Smooth muscle cell (in vitro differentiated cells): ENCODE results near the gene BRI3BP. TPM values are rescaled to one million over a fixed set of nuclear protein-coding genes. Genes with fewer than 3 reads are reported as not detected.

Experiments
- DNase-seq: peaks from one replicate; lab custom pipeline; 2025; ENCODE audit not compliant: unreplicated experiment; lab: John Stamatoyannopoulos, UW
- H2AFZ ChIP-seq: fragments of 200-600 bp; sonication (generic); 2 replicates; pipeline ENCODE4 v1.6.0; 2016; ENCODE audit warnings: antibody characterized with exemption, low read depth, mild to moderate bottlenecking
- H3F3A ChIP-seq: fragments of 200-600 bp; sonication (generic); 2 replicates; pipeline ENCODE4 v1.6.0; 2017; ENCODE audit warnings: antibody characterized with exemption, low read depth
- H3K27ac ChIP-seq: fragments of 200-600 bp; sonication (generic); 2 replicates; pipeline ENCODE4 v1.5.1; 2016; ENCODE audit warnings: low read depth, mild to moderate bottlenecking
- H3K27me3 ChIP-seq: fragments of 200-600 bp; sonication (generic); 2 replicates; pipeline ENCODE4 v1.6.1; 2016; ENCODE audit warnings: low read depth, mild to moderate bottlenecking
- H3K36me3 ChIP-seq: fragments of 200-600 bp; sonication (generic); 2 replicates; pipeline ENCODE4 v1.5.1; 2016; ENCODE audit warnings: low read depth
- H3K4me1 ChIP-seq: fragments of 200-600 bp; sonication (generic); 2 replicates; pipeline ENCODE4 v1.5.1; 2016; ENCODE audit warnings: low read depth
- H3K4me2 ChIP-seq: fragments of 200-600 bp; sonication (generic); 2 replicates; pipeline ENCODE4 v1.6.0; 2016; ENCODE audit warnings: mild to moderate bottlenecking
- H3K4me3 ChIP-seq: fragments of 200-600 bp; sonication (generic); 2 replicates; pipeline ENCODE4 v1.5.1; 2016; ENCODE audit warnings: mild to moderate bottlenecking
- H3K79me2 ChIP-seq: fragments of 200-600 bp; sonication (generic); 2 replicates; pipeline ENCODE4 v1.6.0; 2016; ENCODE audit warnings: low read depth, mild to moderate bottlenecking
- H3K9ac ChIP-seq: fragments of 200-600 bp; sonication (generic); 2 replicates; pipeline ENCODE4 v1.6.0; 2016; ENCODE audit warnings: low read depth
- H3K9me3 ChIP-seq: fragments of 200-600 bp; sonication (generic); replicated peaks from 2 replicates; pipeline ENCODE4 v1.5.1; 2016; ENCODE audit warnings: low read depth
- H4K20me1 ChIP-seq: fragments of 200-600 bp; sonication (generic); 2 replicates; pipeline ENCODE4 v1.6.0; 2016; ENCODE audit warnings: low read depth
- CTCF ChIP-seq: fragments of 200-600 bp; sonication (generic); IDR thresholded peaks from 2 replicates; pipeline ENCODE4 v1.5.1; 2017; ENCODE audit warnings: borderline replicate concordance, mild to moderate bottlenecking, antibody characterized with exemption; ENCODE audit not compliant: insufficient read depth, poor library complexity, severe bottlenecking
- WGBS: methylation state at CpG from one replicate; pipeline ENCODE4 v1.1.7; 2016; ENCODE audit warnings: low lambda C conversion rate; 5-methylcytosine and 5-hydroxymethylcytosine counted together
- polyA plus RNA-seq: library from polyadenylated mRNA; unstranded; fragments of >200 nt; fragmentation: Nextera tagmentation; extraction: Ambion mirVana; gene quantifications from 2 replicates; pipeline ENCODE4 v1.2.1, GENCODE V29; 2016
- total RNA-seq: library from RNA; depleted of rRNA; stranded (reverse); fragments of >200 nt; gene quantifications from 2 replicates; pipeline ENCODE4 v1.2.3, GENCODE V29; 2014

BRI3BP gene
- total and polyA plus RNA-seq, 2 experiments from 2014 or later: 1.2 to 1.8 TPM

GRCh38 chr12:124992874-124993625 is 395 bp upstream of the BRI3BP start:
- H2AFZ ChIP-seq: peak overlapping the region; percentile 76
- no peaks in the 10 kb centered on the region for H3F3A ChIP-seq
- H3K79me2 ChIP-seq: peaks cover 7% of the 10 kb centered on the region
- no peak for DNase-seq
- TF ChIP-seq CTCF: peak; percentile 30
- H3K4me1 ChIP-seq: peaks cover 18% of the 10 kb centered on the region
- H3K4me3 ChIP-seq: peak overlapping the region; percentile 78
- H3K36me3 ChIP-seq: no peaks in the 10 kb centered on the region
- H3K4me2 ChIP-seq: peak overlapping the region; percentile 100
- no peak overlapping the region for H3K27ac ChIP-seq
- under 1% methylated on average over 22 of the region's 35 CpGs for WGBS
- no peak overlapping the region for H3K9ac ChIP-seq
- no peaks in the 10 kb centered on the region for H4K20me1 ChIP-seq
- no peaks in the 10 kb centered on the region for H3K9me3 ChIP-seq
- H3K27me3 ChIP-seq: no peaks in the 10 kb centered on the region

- Histone ChIP-seq H3K27ac (no peak overlapping the region), H2AFZ (peak overlapping the region; percentile 62), H3K4me2 (peak overlapping the region; percentile 95), H3F3A (no peaks in the 10 kb centered on the region), H4K20me1 (no peaks in the 10 kb centered on the region), H3K4me3 (peak overlapping the region; percentile 59), H3K9me3 (no peaks in the 10 kb centered on the region), H3K36me3 (no peaks in the 10 kb centered on the region), H3K9ac (no peak overlapping the region), H3K27me3 (no peaks in the 10 kb centered on the region), H3K4me1 (peaks cover 14% of the 10 kb centered on the region), H3K79me2 (peaks cover 3% of the 10 kb centered on the region)
- no peak for DNase-seq
- no peak for TF ChIP-seq CTCF
- WGBS: 5% methylated on average over 15 of the region's 15 CpGs
Observed at GRCh38 chr12:124994437-124994975, 1.1 kb downstream of the BRI3BP start.

- DNase-seq: no peak
- Histone ChIP-seq H3K27ac (no peak overlapping the region), H3F3A (no peaks in the 10 kb centered on the region), H3K27me3 (no peaks in the 10 kb centered on the region), H3K4me2 (no peak overlapping the region), H3K9me3 (no peaks in the 10 kb centered on the region), H3K4me1 (peaks cover 14% of the 10 kb centered on the region), H3K79me2 (peaks cover 3% of the 10 kb centered on the region), H2AFZ (no peak overlapping the region), H3K9ac (no peak overlapping the region), H4K20me1 (no peaks in the 10 kb centered on the region), H3K4me3 (peak overlapping the region; percentile 59), H3K36me3 (no peaks in the 10 kb centered on the region)
- TF ChIP-seq CTCF: no peak
- 79% methylated on average over 14 of the region's 14 CpGs for WGBS
Observed at GRCh38 chr12:124995200-124995961, 1.9 kb downstream of the BRI3BP start.
